Activated naive CD8-positive, alpha-beta T cell treated with anti-CD3 and anti-CD28 coated beads, Interleukin-2, amount 50 U/mL, for 24 hours (primary cell): ENCODE results near the gene MYL6B.

Experiments used
- ATAC-seq: fragments of 150-1000 bp; cut with Tn5 transposase; one replicate; pipeline ENCODE4 v1.10.0; 2021
- DNase-seq: peaks from one replicate; pipeline ENCODE4 v3.0.0; 2021
- H3K27ac Mint-ChIP-seq: one replicate; pipeline ENCODE4 v1.8.0; 2021; ENCODE audit warnings: mild to moderate bottlenecking, mixed read lengths
- H3K27me3 Mint-ChIP-seq: one replicate; pipeline ENCODE4 v1.8.0; 2021; ENCODE audit warnings: mixed read lengths
- H3K36me3 Mint-ChIP-seq: one replicate; pipeline ENCODE4 v1.8.0; 2021; ENCODE audit warnings: low read depth, mixed read lengths
- H3K4me1 Mint-ChIP-seq: one replicate; pipeline ENCODE4 v1.8.0; 2021; ENCODE audit warnings: mixed read lengths
- H3K4me3 Mint-ChIP-seq: one replicate; pipeline ENCODE4 v1.8.0; 2021; ENCODE audit warnings: mild to moderate bottlenecking, moderate library complexity, mixed read lengths
- H3K9me3 Mint-ChIP-seq: one replicate; pipeline ENCODE4 v1.8.0; 2021; ENCODE audit warnings: mixed read lengths

Gene MYL6B

DNA sequence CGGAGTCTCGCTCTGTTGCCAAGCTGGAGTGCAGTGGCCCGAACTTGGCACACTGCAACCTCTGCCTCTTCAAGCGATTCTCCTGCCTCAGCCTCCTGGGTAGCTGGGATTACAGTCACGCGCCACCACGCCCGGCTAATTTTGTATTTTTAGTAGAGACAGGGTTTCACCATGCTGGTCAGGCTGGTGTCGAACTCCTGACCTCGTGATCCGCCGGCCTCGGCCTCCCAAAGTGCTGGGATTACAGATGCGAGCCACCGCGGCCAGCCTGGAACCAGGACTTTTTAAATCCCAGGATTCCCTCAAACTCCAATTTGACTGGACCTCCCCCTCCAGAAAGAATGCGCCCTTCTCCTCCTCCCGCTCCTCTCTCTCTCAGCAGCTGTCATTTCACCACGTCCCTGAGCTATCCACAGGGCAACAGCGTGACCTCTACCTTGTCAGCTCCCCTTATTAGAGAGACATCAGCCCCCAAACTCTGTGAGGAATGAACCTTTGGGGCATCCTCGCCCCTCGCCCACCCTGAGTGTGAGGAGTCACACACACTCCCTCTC, 22.4 kb upstream of the MYL6B start:
- Mint-ChIP-seq H3K27me3 (no peaks in the 10 kb centered on the region), H3K9me3 (no peaks in the 10 kb centered on the region), H3K27ac (peak overlapping the region; percentile 90), H3K4me1 (peaks cover 65% of the 10 kb centered on the region), H3K36me3 (peaks cover 52% of the 10 kb centered on the region), H3K4me3 (peak overlapping the region; percentile 93)
- DNase-seq (no peak), ATAC-seq (no peak)

GRCh38 chr12:56130876-56131275, 21.5 kb upstream of the MYL6B start:
- H3K27me3 Mint-ChIP-seq: no peaks in the 10 kb centered on the region
- DNase-seq: no peak
- ATAC-seq: no peak
- H3K36me3 Mint-ChIP-seq: peaks cover 55% of the 10 kb centered on the region
- H3K27ac Mint-ChIP-seq: peak overlapping the region; percentile 90
- peaks cover 65% of the 10 kb centered on the region for H3K4me1 Mint-ChIP-seq
- H3K4me3 Mint-ChIP-seq: peak overlapping the region; percentile 93
- no peaks in the 10 kb centered on the region for H3K9me3 Mint-ChIP-seq

GRCh38 chr12:56134897-56135296, 17.5 kb upstream of the MYL6B start:
- peaks cover 65% of the 10 kb centered on the region for H3K4me1 Mint-ChIP-seq
- H3K9me3 Mint-ChIP-seq: no peaks in the 10 kb centered on the region
- H3K27ac Mint-ChIP-seq: no peak overlapping the region
- peaks cover 85% of the 10 kb centered on the region for H3K36me3 Mint-ChIP-seq
- ATAC-seq (no peak), DNase-seq (no peak)
- H3K4me3 Mint-ChIP-seq: no peak overlapping the region
- no peaks in the 10 kb centered on the region for H3K27me3 Mint-ChIP-seq

GRCh38 chr12:56137853-56138571, 14.4 kb upstream of the MYL6B start:
- Mint-ChIP-seq H3K4me1 (peaks cover 50% of the 10 kb centered on the region), H3K27me3 (no peaks in the 10 kb centered on the region), H3K36me3 (peaks cover 77% of the 10 kb centered on the region), H3K27ac (peak overlapping the region; percentile 7), H3K4me3 (no peak overlapping the region), H3K9me3 (no peaks in the 10 kb centered on the region)
- DNase-seq (no peak), ATAC-seq (no peak)

- Mint-ChIP-seq H3K4me1 (peaks cover 30% of the 10 kb centered on the region), H3K4me3 (no peak overlapping the region), H3K27ac (no peak overlapping the region), H3K36me3 (peaks cover 69% of the 10 kb centered on the region), H3K27me3 (no peaks in the 10 kb centered on the region), H3K9me3 (no peaks in the 10 kb centered on the region)
- DNase-seq (no peak), ATAC-seq (no peak)
Measured at GRCh38 chr12:56141946-56142784, 10.2 kb upstream of the MYL6B start.

- no peak overlapping the region for H3K4me3 Mint-ChIP-seq
- peaks cover 22% of the 10 kb centered on the region for H3K4me1 Mint-ChIP-seq
Measured at GRCh38 chr12:56143217-56143616, 9.2 kb upstream of the MYL6B start.

DNA sequence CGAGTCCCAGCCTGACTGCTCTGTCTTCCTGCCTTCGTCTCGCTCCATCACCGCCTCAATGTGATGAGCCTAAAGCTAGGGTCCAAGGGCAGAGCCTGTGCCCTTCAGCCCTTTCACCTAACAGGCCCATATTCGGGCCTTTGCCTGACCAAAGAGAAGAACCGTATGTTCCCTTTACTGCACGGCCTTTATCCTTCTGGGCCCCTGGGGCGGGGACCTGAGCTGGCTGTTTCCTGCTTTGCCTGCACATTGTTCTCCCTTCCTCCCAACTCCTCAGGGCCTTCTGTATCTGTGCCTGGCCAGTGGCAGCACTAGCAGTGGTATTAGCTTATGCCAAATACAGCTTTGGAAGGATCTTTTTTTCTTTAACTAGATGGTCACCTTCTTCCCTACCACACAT, 8.5 kb upstream of the MYL6B start:
- no peaks in the 10 kb centered on the region for H3K27me3 Mint-ChIP-seq
- peaks cover 16% of the 10 kb centered on the region for H3K4me1 Mint-ChIP-seq
- H3K36me3 Mint-ChIP-seq: peaks cover 52% of the 10 kb centered on the region
- no peak overlapping the region for H3K4me3 Mint-ChIP-seq
- DNase-seq: no peak
- H3K27ac Mint-ChIP-seq: peak overlapping the region; percentile 68
- ATAC-seq: no peak
- H3K9me3 Mint-ChIP-seq: no peaks in the 10 kb centered on the region

More at GRCh38 chr12:56143217-56143616, 9.2 kb upstream of the MYL6B start:
- Mint-ChIP-seq H3K27me3 (no peaks in the 10 kb centered on the region), H3K27ac (peak overlapping the region; percentile 68), H3K36me3 (peaks cover 59% of the 10 kb centered on the region), H3K9me3 (no peaks in the 10 kb centered on the region)
- no peak for DNase-seq
- ATAC-seq: peak; percentile 53

DNA sequence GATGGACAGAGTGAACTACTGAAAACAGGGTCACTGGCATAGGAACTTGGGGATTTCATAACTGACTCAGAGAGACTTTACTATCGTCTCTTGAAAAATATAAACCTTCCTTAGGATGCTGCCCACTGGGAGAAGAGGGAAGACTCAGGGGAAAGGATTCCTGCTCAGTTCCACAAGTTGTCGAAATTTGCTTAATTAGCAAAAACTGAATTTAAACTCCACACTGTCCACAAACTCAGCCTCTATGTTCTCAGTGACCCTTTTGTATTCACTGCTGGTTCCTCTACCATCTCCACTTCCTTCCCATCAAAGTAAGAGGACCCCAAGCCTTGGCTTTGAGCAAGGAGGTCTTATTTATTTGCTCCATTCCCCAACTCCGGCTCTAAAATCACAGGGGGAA, 7.2 kb upstream of the MYL6B start:
- Mint-ChIP-seq H3K4me1 (peaks cover 17% of the 10 kb centered on the region), H3K27ac (no peak overlapping the region), H3K36me3 (peaks cover 43% of the 10 kb centered on the region), H3K27me3 (no peaks in the 10 kb centered on the region), H3K9me3 (no peaks in the 10 kb centered on the region), H3K4me3 (no peak overlapping the region)
- no peak for ATAC-seq
- no peak for DNase-seq

DNA sequence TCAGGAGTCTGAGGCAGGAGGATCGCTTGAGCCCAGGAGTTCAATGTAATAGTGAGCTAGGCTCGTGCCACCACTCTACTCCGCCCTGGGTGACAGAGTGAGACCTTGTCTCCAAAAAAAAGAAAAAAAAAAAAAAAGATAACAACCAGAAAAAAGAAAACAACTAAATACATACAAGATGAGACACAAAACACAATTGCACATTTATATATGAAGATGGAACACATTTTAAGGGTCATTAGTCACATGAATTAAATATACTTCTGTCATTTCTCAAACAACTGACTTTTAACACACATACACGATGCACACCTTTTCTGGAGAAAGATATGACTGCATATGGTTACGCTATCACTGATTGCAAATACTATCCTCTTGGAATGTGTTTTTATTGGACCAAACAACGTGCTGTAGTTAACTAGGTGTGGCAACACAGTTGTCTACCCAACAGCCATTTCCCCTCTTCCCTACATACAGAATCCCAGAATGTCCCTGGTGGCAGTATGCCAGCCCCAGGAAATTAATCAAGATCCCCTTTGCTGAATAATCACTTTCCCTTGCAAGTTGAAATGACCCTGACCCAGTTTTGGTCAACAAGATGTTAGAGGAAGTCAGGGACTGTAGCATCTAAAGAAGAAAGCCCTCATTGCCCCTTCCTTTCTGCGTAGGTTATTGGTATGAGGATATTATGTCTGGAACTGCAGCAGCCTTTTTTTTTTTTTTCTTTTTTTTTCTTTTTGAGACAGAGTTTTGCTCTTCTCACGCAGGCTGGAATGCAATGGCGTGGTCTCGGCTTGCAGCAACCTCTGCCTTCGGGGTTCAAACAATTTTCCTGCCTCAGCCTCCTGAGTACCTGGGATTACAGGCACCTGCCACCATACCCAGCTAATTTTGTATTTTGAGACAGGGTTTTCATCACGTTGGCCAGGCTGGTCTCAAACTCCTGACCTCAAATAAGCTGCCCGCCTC, 5.6 kb upstream of the MYL6B start:
- no peaks in the 10 kb centered on the region for H3K27me3 Mint-ChIP-seq
- no peak overlapping the region for H3K27ac Mint-ChIP-seq
- no peak for DNase-seq
- H3K9me3 Mint-ChIP-seq: no peaks in the 10 kb centered on the region
- H3K4me1 Mint-ChIP-seq: peaks cover 31% of the 10 kb centered on the region
- H3K4me3 Mint-ChIP-seq: no peak overlapping the region
- no peak for ATAC-seq
- H3K36me3 Mint-ChIP-seq: peaks cover 32% of the 10 kb centered on the region

- H3K9me3 Mint-ChIP-seq: no peaks in the 10 kb centered on the region
- H3K36me3 Mint-ChIP-seq: peaks cover 6% of the 10 kb centered on the region
- ATAC-seq (no peak), DNase-seq (no peak)
- H3K27me3 Mint-ChIP-seq: no peaks in the 10 kb centered on the region
- H3K4me3 Mint-ChIP-seq: peak overlapping the region; percentile 85
- H3K27ac Mint-ChIP-seq: peak overlapping the region; percentile 98
- H3K4me1 Mint-ChIP-seq: peaks cover 36% of the 10 kb centered on the region
Measured at GRCh38 chr12:56150563-56150962, 1.8 kb upstream of the MYL6B start.

GRCh38 chr12:56151672-56152131, 685 bp upstream of the MYL6B start:
- H3K9me3 Mint-ChIP-seq: no peaks in the 10 kb centered on the region
- peaks cover 39% of the 10 kb centered on the region for H3K4me1 Mint-ChIP-seq
- H3K27ac Mint-ChIP-seq: peak overlapping the region; percentile 98
- ATAC-seq (peak; percentile 72), DNase-seq (peak; percentile 74)
- no peaks in the 10 kb centered on the region for H3K27me3 Mint-ChIP-seq
- H3K4me3 Mint-ChIP-seq: peak overlapping the region; percentile 85
- H3K36me3 Mint-ChIP-seq: peaks cover 8% of the 10 kb centered on the region

DNA sequence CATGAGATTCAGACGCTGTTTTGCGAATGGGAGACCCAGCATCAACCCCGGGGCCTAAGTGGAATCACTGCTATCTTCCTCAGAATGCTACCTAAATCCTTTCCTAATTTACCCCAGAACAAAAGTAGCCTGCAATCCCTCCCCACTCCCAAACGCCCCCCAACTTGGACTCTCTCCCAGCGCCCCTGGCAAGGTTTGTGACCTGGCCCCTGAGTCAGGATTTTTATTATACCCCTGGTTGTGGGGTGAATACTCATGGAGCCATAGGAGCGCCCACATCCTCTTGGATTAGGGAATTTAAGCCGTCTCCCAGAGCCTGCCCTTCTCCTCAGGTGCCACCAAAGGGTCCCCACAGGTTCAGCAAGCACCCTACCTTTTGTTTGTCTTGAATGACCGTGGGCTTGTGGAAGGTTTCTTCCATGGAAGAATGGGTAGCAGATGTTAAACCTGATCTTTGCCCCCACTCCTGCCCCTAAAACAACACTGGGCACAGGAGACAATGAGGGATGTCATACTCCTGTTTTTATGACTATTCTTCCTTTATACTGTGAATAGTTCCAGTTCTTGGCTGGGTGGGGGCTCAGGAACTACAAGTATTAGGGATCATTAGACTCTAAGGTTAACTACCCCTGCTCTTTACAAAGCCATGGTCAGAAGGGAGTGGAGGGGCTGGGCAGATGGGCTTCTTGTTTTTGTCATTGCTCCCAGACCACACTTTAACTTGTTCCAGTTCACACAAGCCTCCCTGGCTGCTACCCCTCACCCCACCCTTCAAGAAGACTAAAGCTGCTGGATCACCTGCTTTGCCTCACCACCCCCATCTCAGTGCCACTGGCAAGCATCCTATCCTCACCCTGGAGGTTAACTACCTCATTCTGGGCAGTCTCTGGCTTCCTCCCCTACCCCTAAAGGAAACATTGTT, 630 bp downstream of the MYL6B start:
- no peak for DNase-seq
- H3K27ac Mint-ChIP-seq: peak overlapping the region; percentile 98
- no peak for ATAC-seq
- no peaks in the 10 kb centered on the region for H3K9me3 Mint-ChIP-seq
- no peaks in the 10 kb centered on the region for H3K27me3 Mint-ChIP-seq
- peaks cover 10% of the 10 kb centered on the region for H3K36me3 Mint-ChIP-seq
- H3K4me3 Mint-ChIP-seq: peak overlapping the region; percentile 85
- peaks cover 47% of the 10 kb centered on the region for H3K4me1 Mint-ChIP-seq

DNA sequence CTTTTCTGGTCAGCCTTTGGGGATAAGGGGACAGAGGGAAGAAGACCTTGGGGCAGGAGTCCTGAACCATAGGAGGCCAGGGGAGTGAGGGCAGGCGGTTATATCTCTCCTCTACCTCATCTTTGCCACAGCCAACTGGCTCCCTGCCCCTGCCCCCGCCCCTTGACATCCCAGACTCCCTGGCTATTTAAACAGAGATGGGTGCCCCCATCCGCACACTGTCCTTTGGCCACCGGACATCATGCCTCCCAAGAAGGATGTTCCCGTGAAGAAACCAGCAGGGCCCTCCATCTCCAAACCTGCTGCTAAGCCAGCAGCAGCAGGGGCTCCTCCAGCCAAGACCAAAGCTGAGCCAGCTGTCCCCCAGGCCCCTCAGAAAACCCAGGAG, 1.3 kb downstream of the MYL6B start:
- no peak for DNase-seq
- peaks cover 47% of the 10 kb centered on the region for H3K4me1 Mint-ChIP-seq
- H3K27ac Mint-ChIP-seq: no peak overlapping the region
- no peak for ATAC-seq
- H3K9me3 Mint-ChIP-seq: no peaks in the 10 kb centered on the region
- no peaks in the 10 kb centered on the region for H3K27me3 Mint-ChIP-seq
- peaks cover 14% of the 10 kb centered on the region for H3K36me3 Mint-ChIP-seq
- peak overlapping the region; percentile 85 for H3K4me3 Mint-ChIP-seq
